GM10266 (cell line): ENCODE measurements around the gene PLA1A.

ENCODE experiments used
- DNase-seq: peaks from one replicate; pipeline ENCODE4 v3.0.0; 2012; ENCODE audit errors: extremely low spot score
- TF ChIP-seq, protein P1 (sequence below): IDR thresholded peaks from 2 replicates; pipeline ENCODE4 v1.5.1; 2012; ENCODE audit warnings: mild to moderate bottlenecking, low read depth; ENCODE audit not compliant: control insufficient read depth, insufficient read depth; ENCODE audit errors: missing control alignments

Gene PLA1A

DNA sequence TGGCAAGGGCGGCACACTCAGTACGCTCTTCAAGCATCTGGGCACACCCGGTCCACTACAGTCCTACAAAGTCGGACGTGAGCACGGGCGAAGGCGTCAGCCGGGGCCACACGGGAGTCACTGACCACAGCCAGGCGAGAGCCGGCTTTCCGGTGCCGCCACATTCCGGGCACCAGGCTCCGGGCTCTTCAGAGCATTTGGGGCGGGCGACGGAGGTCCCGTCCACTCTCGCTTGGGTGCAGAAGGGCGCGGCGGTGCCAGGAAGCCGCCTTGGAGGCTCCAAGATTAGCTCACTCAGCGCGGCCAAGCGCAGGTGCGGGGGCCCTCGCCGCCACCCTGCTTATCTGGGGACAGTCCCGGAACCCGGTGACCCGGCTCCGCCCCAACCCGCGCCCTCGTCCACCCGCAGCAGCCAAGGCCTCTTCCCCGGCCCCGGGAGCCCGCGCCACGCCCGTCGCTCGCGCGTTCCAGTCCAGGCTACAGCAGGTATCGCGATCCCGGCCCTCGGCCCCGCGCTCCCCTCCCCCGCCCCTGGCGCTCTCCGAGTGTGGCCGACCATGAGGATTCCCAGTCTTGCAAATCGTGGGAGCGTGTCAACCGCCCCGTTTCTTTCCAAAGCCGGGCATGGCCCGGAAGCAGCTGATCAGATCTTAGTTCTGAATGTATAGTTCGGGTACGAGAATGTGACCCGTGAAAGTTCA is 18.2 kb upstream of the PLA1A start, which contains the start of gene ADPRH:
Gene ADPRH, plus strand, starts transcription at position 127 of the 701 bp plus-strand sequence. CDS start 2,678 bp downstream, outside the sequence.
- TF ChIP-seq, protein P1, sequence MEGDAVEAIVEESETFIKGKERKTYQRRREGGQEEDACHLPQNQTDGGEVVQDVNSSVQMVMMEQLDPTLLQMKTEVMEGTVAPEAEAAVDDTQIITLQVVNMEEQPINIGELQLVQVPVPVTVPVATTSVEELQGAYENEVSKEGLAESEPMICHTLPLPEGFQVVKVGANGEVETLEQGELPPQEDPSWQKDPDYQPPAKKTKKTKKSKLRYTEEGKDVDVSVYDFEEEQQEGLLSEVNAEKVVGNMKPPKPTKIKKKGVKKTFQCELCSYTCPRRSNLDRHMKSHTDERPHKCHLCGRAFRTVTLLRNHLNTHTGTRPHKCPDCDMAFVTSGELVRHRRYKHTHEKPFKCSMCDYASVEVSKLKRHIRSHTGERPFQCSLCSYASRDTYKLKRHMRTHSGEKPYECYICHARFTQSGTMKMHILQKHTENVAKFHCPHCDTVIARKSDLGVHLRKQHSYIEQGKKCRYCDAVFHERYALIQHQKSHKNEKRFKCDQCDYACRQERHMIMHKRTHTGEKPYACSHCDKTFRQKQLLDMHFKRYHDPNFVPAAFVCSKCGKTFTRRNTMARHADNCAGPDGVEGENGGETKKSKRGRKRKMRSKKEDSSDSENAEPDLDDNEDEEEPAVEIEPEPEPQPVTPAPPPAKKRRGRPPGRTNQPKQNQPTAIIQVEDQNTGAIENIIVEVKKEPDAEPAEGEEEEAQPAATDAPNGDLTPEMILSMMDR: no peak
- DNase-seq: peak; percentile 63

DNA sequence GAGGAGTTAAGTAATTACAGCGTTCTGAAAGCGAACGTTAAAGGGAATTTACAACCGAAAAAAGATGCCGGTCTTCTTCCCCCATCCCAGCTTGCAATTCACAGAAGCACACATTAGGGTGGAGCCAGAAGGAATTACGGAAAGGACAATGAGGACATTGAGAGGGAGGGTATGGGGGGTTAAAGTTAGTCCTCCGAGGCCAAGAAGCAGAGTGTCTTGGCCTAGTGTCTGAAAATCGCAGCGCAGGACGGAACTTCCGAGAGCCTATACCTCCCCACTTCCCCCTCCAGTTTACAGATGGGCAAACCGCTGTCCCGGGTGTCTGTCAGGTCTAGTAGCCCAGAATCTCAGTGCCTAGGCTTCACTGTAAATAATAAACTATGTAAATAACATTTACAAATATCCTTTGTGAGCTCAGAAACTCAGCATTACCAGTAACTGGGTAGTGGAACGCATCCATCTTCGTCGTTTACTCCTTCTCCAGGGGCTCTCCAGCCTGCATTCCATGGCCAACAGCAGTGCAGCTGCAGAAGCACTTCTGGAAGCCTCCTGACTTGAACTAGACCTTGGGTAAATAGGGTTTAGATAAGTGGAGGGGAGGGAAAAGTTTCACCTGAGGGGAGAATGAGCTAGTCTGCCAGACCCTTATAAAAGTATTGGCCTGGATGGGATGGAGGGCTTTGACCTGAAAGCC is 17.5 kb upstream of the PLA1A start:
- peak; percentile 70 for DNase-seq
- TF ChIP-seq, protein P1: no peak

DNA sequence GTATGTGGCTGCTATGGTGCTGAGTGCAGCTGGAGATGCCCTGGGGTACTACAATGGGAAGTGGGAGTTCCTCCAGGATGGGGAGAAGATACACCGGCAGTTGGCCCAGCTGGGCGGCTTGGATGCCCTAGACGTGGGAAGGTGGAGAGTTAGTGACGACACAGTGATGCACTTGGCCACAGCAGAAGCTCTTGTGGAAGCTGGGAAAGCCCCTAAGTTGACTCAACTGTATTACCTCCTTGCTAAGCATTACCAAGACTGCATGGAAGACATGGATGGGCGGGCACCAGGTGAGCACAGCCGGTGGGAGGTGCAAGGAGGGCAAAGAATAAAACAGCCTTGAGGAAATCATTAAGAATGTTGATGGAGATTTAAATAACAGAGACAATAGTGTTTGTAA is 15.5 kb upstream of the PLA1A start:
- peak; percentile 60 for DNase-seq

DNA sequence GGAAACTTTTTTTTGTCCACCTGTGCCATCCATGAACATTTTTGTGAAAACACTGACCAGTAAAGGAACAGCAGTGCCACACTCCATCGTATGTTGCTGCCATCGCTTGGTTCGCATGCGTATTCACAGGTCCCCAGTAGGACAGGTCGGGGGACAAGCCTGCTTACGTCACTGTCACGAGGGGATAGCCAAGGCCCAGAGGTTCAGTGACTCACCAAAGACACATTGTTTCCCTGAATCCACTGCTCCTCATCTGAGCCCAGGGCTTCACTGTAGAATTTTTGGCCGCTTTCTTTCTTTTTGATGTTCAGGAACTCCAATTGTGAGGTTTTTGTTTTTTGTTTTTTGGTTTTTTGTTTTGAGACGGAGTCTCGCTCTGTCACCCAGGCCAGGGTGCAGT is 12.5 kb upstream of the PLA1A start:
- DNase-seq: no peak
- TF ChIP-seq, protein P1: no peak

More for the DNA sequence above, 15.5 kb upstream of the PLA1A start:
- TF ChIP-seq, protein P1: no peak

DNA sequence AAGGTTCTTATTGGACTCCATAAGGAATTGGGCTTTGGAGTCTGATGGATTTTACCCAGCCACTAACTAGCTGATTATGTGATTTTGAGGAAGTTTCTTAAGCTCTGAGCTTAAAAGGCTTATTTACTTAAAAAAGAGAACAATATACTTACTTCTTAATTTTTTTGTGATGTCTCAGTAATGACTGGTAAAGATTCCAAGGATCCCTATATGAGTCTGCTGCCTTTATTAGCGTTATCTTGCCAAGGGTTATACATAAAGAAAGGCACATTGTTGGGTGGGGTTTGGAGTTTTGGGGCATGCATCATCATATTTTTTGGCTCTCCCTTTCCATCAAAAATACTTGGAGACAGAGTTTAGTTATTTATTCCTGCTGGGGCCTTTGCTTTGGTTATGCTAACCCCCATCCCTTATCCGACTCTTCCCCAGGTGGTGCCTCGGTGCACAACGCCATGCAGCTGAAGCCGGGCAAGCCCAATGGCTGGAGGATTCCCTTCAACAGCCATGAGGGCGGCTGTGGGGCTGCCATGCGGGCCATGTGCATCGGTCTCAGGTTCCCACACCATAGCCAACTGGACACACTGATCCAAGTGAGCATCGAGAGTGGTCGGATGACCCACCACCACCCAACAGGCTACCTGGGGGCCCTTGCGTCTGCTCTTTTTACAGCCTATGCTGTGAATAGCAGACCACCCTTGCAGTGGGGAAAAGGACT is 11.7 kb upstream of the PLA1A start:
- no peak for DNase-seq
- TF ChIP-seq, protein P1: no peak

DNA sequence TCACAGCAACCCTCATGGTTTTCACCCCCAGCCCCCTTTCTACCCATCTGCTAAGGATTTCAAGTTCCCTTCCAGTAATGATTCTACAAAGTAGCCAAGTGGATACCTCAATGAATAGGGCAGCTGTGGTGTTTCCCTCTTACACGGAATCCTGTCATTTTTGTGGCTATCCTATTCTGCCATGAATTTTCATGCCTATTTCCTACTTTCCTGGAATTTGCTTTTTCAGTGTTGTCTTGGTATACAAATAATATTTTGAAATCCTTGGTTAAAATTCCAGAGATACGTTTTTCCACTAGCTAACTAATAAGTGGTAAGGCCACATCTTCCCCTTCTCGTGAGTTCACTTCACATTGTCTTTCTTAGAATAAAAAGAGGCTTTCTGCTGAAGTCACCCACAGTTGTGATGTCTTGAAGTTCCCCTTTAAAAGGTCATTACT is 10.9 kb upstream of the PLA1A start:
- no peak for DNase-seq
- TF ChIP-seq, protein P1: no peak
